ENCODE measurements around the gene L3MBTL4. TPM values are rescaled to one million over a fixed set of nuclear protein-coding genes. Genes with fewer than 3 reads are reported as not detected.
"Not testable (repeated sequence)": the region's sequence is repeated elsewhere in the genome, so short reads cannot be mapped to it uniquely, and the experiment has no call there.

The L3MBTL4 gene
- total RNA-seq, 1 experiment from 2014 or later: 1.3 TPM

DNA sequence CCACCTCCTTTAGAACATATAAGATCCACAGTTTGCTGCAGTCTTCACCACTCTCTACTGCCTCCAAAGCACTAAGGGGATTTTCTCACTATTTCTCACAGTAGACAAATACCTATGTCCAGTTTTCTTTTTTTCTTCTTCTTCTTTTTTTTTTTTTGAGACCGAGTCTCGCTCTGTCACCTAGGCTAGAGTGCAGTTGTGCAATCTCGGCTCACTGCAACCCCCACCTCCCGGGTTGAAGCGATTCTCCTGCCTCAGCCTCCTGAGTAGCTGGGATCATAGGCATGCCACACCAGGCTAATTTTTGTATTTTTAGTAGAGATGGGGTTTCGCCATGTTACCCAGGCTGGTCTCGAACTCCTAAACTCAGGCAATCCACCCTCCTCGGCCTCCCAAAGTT is 6.2 kb downstream of the L3MBTL4 start:
- DNase-seq (ENCODE audit: extremely low read depth, low read depth): not testable (repeated sequence)

DNA sequence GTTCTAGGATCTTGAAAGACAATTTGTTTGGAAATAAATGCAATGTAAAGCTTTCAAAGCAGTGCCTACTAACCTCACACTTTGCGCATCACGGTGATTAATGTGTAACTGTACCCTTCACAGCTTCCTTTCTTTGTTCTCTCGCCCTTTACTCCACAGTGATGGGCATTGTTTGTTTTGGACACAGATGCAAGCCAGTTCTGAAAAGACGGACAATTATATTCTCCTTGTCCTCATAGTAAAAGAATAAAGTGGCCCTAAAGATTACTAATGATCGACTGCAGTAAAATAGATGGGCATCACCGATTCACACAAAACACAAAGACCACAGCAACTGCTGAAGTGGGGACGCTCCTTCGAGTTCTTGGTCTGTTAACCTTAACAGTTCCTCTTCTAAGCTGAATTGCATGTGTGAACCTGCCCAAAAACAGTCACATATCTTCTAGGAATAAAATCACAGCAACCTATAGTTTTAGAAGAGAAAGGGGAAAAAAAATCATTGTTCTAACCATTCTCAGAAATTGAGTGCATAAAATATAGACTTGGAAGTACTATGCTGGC is 7.7 kb downstream of the L3MBTL4 start:
- no peak for DNase-seq (ENCODE audit: extremely low read depth, low read depth)

DNA sequence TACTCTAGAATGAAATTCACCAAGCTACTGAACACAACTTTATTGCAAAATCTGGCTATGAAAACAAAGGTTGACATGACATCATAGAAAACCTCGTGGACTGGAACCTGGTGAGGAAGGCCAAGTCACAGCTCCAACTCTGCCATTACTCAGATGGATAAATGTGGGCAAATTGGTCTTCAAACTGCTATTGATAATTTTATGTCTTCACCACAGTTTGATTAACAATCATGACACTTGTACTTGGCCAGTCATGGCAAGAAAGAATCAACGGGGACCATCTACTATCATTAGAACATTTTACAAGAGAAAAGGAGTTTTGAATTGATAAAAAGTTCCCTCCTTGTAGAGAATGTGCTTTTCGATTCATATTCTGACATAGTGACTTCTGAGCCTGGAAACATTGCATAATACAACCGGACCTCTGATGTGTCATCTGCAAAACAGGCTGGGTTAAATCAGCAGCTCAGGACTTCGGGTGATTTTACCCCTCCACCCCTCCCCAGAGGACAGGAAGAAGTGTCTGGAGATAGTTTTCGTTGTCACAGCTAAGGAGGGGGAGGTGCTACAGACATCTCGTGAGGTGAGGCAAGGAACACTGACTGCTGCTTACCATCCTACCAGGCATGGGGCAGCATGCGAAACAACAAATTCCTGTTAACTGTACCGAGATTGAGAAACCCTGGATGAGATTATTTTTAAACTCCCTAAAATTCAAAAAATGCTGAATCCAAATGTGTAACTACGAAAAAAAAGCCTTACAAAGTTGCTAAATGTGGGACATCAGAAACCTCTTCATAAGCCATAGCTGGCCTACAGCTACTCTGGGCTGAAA is 8.4 kb downstream of the L3MBTL4 start:
- DNase-seq (ENCODE audit: extremely low read depth, low read depth): no peak

DNA sequence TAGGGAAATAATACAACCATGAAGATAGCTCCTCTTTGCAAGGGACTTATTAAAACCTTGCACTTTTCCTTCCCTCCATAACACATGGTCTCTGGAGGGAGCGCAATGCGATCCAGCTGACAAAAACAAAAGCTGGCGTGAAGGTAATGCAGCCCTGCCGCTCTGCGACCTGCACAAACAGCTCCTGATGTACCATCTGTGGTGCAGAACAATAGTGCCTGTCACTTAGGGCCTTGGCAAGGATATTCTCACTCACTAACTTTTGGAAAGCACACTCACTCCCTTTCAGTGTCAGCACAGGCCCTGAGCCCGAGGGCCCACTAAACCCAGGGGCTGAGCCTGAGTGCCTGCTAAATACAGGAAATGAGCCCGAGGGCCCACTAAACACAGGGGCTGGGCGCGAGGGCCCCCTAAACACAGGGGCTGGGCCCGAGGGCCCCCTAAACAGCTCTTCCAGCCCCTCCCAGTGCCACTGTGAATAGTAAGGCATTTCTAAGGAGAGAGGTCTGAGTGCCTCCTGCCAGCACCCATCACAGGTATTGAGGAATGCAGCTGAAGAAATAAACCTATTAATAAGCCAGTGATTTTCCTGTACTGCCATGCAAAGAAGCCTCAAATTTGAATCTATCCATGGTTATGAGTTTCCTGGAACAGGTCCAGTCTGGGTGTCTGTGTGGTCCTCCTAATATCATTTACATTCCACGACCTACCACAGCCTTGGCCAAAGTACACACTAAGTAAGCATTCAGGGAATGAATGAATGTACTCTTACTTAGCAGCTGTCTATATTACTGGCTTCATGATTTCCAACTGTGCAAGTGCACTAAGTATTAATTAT is 9.3 kb downstream of the L3MBTL4 start:
- DNase-seq (ENCODE audit: extremely low read depth, low read depth): no peak

DNA sequence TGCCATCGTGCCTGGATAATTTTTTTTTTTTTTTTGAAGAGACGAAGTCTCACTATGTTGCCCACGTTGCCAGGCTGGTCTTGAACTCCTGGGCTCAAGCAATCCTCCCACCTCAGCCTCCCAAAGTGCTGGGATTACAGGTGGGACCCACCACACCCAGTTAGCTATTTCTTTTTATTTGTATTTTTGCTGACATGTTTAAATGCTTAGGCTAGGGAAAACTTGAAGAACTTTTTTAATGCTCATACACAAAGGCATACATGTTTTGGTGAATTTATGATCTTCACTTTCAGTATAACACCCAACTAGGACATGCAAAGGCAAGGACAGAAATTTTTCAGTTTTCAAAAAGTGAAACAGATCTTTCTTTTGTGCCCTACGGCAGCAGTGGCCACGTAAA is 9.9 kb downstream of the L3MBTL4 start:
- DNase-seq (ENCODE audit: extremely low read depth, low read depth): no peak

DNA sequence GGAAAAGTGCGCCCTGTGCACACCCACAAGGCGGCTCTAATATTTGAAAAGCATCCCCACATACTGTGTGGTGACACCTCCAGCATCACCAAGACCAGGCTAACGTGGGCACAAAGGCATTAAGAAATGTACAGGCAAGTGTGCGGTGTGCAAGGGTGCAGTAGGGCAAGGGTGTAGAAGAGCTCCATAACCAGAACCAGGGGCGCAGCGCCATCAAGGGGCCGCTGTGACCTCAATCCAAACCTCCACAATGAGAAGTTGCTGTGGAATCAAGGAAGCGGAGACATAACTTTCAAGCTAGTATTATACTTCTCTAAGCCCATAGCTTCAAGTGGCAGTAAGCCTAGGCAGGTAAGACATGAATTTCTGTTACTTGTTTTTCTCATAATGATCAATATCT is 13.0 kb downstream of the L3MBTL4 start:
- no peak for DNase-seq (ENCODE audit: extremely low read depth, low read depth)

DNA sequence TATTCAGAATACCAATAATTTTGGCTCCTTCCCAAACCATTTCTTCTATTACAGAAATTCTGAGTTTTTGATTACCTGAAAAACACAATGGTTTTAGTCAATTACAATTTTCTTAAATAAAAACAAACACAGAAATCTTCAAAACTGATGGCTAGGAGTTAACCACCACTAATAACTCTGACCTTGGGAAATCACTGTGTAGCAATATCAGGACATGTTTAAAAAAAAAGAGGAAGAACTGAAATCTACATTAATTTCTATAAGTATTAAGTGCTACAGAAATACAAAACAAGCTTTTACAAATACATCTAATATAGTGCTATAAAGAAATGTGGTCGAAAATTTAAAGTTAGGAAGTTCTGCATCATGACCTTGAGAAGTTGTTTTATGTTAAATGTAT is 14.9 kb downstream of the L3MBTL4 start:
- DNase-seq (ENCODE audit: extremely low read depth, low read depth): no peak

DNA sequence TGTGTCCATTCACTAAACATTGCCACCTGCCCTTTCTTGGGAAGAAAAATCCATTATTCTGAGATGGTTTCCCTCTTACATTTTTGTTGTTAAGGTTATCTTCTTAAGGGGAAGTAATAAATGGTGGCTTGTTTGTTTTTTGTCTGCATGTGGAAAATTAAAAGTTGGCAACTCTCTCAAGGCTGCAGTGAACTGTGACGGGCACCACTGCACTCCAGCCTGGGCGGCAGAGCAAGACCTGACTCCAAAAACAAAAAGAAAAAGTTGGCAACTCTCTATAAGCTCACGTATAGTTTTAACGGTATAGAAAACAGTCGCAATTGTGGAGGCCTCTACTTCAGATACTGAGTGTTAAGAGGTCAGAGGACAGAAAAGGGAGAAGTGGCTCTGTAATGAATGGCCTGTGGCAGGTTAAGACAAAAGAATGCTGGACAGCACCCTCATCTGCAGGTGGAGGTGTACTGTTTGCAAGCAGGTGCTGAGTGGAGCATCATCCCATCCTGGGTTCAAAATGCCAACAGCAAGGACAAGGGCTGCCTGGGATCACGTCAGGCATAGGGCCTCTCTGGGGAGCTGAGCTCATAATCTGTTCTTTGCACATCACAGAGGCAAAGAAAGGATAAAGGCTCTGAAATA is 16.7 kb downstream of the L3MBTL4 start:
- DNase-seq (ENCODE audit: extremely low read depth, low read depth): no peak

DNA sequence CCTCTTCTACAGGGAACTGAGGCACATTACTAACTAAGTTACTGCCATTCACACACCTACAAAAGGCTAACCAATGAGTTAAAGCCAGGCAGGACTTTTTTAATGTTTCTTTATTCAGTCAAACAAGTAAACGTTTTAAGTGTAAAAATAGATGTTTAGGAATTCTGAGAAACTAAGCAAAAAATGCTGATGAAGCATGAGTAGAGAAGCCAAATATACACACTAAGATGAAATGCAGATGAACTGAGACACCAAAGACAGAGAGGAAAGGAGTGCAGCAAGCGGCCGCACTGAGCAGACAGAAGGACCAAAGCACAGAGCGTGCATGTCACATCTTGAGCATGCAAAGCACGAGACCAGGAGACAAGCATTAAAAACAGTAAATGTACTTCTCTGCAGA is 17.9 kb downstream of the L3MBTL4 start:
- no peak for DNase-seq (ENCODE audit: extremely low read depth, low read depth)

DNA sequence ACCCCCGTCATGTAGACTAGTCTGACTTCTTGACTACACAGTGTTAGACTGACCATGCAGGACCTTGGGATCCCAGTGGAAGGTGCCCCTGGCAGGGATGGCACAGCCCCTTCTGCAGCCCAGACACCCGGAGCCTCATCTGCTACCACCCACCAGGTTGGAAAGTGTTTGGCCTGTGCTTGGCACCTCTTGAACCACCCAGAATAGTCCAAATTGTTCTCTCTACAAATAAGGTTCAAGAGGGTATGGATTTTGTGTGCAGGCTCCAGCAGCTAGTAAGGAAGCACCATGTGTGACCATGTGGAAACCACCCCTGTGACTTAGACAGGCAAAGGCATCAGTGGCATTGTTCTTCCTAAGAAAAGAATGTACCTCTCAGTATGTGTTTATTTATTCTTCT is 18.4 kb downstream of the L3MBTL4 start:
- DNase-seq (ENCODE audit: extremely low read depth, low read depth): no peak

DNA sequence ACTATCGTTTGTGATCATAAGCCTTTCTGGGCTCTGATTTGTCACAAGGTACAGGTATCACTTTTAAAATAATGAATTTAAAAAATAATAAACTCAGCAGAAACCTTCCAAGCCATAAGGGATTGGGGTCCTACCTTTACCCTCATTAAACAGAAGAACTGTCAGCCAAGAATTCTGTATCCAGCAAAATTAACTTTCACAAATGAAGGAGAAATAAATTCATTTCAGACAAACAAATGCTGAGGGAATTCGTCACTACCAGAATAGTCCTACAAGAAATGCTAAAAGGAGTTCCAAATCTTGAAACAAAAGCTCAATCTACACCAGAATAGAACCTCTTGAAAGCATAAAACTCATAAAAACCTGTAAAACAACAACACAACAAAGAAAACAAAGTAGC is 25.7 kb downstream of the L3MBTL4 start:
- no peak for DNase-seq (ENCODE audit: extremely low read depth, low read depth)

DNA sequence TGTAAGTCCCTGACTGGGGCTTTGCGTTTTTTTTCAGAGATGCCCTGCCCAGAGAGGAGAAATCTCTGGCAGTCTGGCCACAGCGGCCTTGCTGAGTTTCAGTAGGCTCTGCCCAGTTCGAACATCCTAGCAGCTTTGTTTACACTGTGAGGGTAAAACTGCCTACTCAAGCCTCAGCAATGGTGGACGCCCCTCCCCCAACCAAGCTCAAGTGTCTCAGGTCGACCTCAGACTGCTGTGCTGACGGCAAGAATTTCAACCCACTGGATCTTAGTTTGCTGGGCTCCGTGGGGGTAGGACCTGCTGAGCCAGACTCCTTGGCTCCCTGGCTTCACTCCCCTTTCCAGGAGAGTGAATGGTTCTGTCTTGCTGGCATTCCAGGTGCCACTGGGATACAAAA is 31.7 kb downstream of the L3MBTL4 start:
- DNase-seq (ENCODE audit: extremely low read depth, low read depth): no peak

DNA sequence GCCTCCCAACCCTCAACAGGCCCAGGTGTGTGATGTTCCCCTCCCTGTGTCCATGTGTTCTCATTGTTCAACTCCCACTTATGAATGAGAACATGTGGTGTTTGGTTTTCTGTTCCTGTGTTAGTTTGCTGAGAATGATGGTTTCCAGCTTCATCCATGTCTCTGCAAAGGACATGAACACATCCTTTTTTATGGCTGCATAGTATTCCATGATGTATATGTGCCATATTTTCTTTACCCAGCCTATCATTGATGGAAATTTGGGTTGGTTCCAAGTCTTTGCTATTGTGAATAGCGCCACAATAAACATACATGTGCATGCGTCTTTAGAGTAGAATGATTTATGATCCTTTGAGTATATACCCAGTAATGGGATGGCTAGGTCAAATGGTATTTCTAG is 37.2 kb downstream of the L3MBTL4 start:
- DNase-seq (ENCODE audit: extremely low read depth, low read depth): not testable (repeated sequence)

DNA sequence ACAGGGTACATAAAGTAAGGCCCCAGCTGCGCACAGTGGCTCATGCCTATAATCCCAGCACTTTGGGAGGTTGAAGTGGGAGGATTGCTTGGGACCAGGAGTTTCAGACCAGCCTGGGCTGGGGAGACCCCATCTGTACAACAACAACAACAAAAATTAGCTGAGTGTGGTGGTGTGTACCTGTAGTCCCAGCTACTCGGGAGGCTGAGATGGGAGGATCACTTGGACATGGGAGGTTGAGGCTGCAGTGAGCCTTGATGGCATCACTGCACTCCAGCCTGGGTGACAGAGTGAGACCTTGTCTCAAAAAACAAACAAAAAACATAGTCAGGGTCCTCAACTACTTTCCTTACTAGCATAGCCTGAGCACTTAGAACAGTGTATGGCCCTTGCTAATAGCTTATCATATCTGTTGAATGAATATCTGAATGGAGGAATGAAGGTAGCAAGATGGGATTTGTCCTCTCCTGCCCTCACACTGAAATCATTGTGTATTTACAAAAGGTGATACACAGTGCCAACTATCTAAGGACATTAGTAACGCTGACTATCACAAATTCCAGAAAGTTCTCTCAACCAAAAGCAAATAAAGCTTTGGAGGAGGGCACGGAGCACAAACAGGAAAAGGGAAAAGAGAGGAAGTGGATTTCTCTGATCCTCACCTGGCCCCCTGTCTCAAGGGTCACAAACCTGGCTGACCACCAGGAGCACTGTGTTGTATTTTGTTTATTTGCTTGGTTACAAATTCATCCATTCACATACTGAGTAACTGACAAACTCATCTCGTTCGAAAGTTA is 38.1 kb downstream of the L3MBTL4 start:
- no peak for DNase-seq (ENCODE audit: extremely low read depth, low read depth)

DNA sequence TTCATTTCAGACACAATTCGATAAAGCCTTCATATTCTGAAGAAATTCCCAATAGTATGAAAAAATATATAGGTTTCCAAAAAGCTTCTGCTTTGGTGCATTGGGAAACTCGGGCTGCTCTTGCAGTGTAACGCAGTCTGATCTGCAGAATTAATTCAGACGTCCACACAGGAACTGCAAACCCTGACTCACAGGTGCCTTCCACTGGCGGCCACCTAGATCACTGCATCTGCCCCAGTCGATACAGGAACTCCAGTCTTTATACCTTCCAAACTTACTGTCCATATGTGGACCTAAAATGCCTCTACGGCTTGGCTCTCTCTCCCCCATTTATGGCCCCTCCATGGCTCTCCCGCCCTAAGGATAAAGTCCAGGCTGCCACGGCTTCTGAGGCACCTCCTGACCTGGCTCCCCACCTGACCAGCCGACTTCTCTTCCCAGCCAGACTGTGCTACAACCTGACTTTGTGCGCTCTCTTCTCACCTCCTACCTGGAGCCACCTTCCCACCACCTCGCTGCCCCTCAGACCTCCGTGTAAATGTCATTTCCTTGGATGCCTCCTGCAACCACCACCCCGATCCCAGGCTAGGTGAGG is 39.7 kb downstream of the L3MBTL4 start:
- DNase-seq (ENCODE audit: extremely low read depth, low read depth): no peak

DNA sequence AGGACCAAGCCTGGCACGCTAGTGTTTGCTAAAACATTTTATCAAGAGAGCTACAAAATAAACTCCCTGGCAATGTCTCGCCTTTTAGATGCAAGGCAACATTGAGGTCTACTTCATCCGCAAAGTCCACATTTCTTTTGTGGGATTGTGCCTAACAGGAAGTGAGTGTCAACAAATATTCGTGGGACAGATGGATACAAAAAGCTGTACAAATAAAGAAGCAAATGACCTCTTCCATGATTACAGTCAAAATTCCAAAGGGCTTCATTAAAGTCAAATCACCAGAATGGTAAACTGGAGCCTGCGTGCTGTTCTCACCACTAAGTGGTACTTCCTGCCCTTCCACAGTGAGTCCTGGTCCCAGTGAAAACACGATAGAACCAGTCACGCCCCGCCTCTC is 40.4 kb downstream of the L3MBTL4 start:
- DNase-seq (ENCODE audit: extremely low read depth, low read depth): no peak

DNA sequence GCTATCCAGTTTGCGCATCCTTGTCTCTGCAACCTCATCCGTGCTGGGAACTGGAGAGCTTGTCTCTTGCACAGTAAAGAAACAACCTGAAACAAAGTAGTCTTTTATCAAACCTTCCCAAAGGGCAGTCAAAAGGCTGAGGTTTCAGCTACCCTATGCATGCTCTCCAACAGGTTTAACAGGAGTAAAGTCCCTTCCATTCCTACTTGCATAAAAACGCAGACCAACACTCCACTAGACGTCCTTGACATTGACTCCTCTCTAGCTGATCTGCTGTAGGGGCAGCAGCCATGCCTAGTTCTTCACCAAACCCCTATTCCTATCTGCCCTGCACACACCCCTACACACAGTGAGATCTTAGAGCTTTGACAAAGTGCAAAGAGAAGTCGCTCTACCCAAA is 41.5 kb downstream of the L3MBTL4 start:
- DNase-seq (ENCODE audit: extremely low read depth, low read depth): no peak

DNA sequence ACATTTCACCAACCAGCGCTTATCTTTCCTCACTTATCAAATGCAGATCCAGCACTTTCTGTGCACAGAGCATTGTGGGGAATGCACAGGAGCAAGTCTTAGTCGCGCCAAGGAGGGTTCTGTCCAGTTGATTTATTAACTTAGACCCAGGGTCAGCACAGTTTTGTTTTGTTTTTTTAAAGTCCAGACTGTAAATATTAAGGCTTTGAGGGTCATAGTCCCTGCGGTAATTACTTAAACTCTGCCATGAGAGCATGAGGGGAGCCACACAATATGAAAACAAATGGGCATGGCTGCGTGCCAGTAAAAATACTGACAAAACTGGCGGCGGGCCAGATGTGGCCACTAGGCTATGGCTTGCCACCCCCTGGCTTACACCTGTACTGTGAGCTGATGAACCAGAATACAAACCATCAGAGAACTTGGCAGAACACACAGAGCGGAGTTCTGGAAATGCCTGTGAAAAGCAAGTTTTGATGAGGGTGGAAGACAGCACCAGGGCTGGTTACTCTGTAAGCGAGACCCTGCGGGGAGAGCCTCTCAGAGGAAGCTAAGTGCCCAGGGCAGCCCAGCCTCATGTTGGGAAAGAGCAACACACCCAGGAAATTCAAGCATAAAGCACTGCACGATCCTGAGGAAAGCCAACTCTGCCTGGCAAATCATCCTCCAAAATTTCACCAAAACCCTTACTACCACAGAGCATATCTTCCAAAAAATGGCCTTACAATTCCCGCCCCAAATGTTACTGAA is 43.6 kb downstream of the L3MBTL4 start:
- no peak for DNase-seq (ENCODE audit: extremely low read depth, low read depth)

DNA sequence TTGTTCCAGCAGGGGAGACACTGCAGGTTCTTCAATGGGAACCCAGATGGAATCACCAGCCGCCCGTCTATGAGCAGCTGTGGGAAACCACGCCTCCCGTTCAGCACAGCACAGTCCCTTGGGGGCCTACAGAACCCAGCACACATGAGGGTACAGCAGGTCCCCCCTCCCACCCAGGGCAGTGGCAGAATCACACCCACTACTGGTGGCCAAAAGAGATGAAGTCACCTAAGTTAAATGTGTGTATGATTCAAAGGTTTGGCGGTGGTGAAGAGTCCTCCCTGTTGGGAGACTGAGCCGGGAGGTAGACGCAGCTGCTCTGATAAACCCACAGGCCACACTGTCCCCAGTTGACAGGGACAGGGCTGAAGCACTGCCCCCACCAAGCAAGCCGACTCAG is 44.3 kb downstream of the L3MBTL4 start:
- no peak for DNase-seq (ENCODE audit: extremely low read depth, low read depth)
